Mesendoderm (in vitro differentiated cells): ENCODE results near the gene DMD.

Experiments
- DNase-seq: peaks from one replicate; pipeline ENCODE4 v3.0.0; 2013
- H2AK5ac ChIP-seq: 2 replicates; pipeline ENCODE4 v1.6.1; 2013; ENCODE audit warnings: low read length, inconsistent platforms
- H2BK120ac ChIP-seq: 2 replicates; pipeline ENCODE4 v1.6.1; 2013; ENCODE audit warnings: low read depth, mild to moderate bottlenecking, low read length, moderate library complexity, mixed read lengths
- H2BK15ac ChIP-seq: replicated peaks from 2 replicates; pipeline ENCODE4 v1.6.1; 2013; ENCODE audit warnings: low read depth, mild to moderate bottlenecking, moderate library complexity
- H2BK5ac ChIP-seq: 2 replicates; pipeline ENCODE4 v1.6.1; 2013; ENCODE audit warnings: low read length, inconsistent platforms
- H3K18ac ChIP-seq: 2 replicates; pipeline ENCODE4 v1.6.1; 2013; ENCODE audit warnings: mild to moderate bottlenecking, low read length, mixed read lengths
- H3K23ac ChIP-seq: one replicate; pipeline ENCODE4 v1.6.1; 2013; ENCODE audit warnings: low read length
- H3K27ac ChIP-seq: 2 replicates; pipeline ENCODE4 v1.5.1; 2013; ENCODE audit warnings: low read depth, mild to moderate bottlenecking, inconsistent platforms, low read length, moderate library complexity
- H3K27me3 ChIP-seq: 2 replicates; pipeline ENCODE4 v1.6.1; 2013; ENCODE audit warnings: low read length, control low read depth, mild to moderate bottlenecking, inconsistent platforms; ENCODE audit not compliant: insufficient read depth, poor library complexity
- H3K36me3 ChIP-seq: 2 replicates; pipeline ENCODE4 v1.6.1; 2013; ENCODE audit warnings: low read length, inconsistent platforms; ENCODE audit not compliant: control insufficient read depth, insufficient read depth
- H3K4ac ChIP-seq: one replicate; pipeline ENCODE4 v1.6.1; 2013; ENCODE audit warnings: low read depth, mild to moderate bottlenecking, low read length, moderate library complexity
- H3K4me1 ChIP-seq: 2 replicates; pipeline ENCODE4 v1.6.1; 2013; ENCODE audit warnings: low read depth, low read length, inconsistent platforms; ENCODE audit not compliant: control insufficient read depth
- H3K4me2 ChIP-seq: 2 replicates; pipeline ENCODE4 v1.6.1; 2013; ENCODE audit warnings: low read length
- H3K4me3 ChIP-seq: 2 replicates; pipeline ENCODE4 v1.5.1; 2013; ENCODE audit warnings: mild to moderate bottlenecking, low read length
- H3K56ac ChIP-seq: one replicate; pipeline ENCODE4 v1.6.1; 2013; ENCODE audit warnings: low read length
- H3K79me1 ChIP-seq: 2 replicates; pipeline ENCODE4 v1.6.1; 2013; ENCODE audit warnings: low read length, inconsistent platforms
- H3K79me2 ChIP-seq: 2 replicates; pipeline ENCODE4 v1.6.1; 2013; ENCODE audit warnings: mild to moderate bottlenecking, low read length; ENCODE audit not compliant: control insufficient read depth, insufficient read depth
- H3K9ac ChIP-seq: 2 replicates; pipeline ENCODE4 v1.6.1; 2013; ENCODE audit warnings: low read length, inconsistent platforms
- H4K5ac ChIP-seq: one replicate; pipeline ENCODE4 v1.6.1; 2013; ENCODE audit warnings: low read length
- H4K8ac ChIP-seq: one replicate; pipeline ENCODE4 v1.6.1; 2013; ENCODE audit warnings: low read depth, mild to moderate bottlenecking, control low read depth, low read length, moderate library complexity
- WGBS: extraction: QIAGEN DNeasy Blood & Tissue Kit; methylation state at CpG from one replicate; pipeline ENCODE4 v1.1.7; 2013; ENCODE audit warnings: low lambda C conversion rate, missing lambda C conversion rate; ENCODE audit not compliant: insufficient coverage; ENCODE audit errors: extremely low coverage; 5-methylcytosine and 5-hydroxymethylcytosine counted together

DMD gene

GRCh38 chrX:31679861-31680260, 1531.5 kb downstream of the DMD start:
- DNase-seq: no peak
- H3K4me2 ChIP-seq: no peak overlapping the region
- H3K36me3 ChIP-seq: no peaks in the 10 kb centered on the region
- no peak overlapping the region for H3K27ac ChIP-seq
- H3K9ac ChIP-seq: no peak overlapping the region
- no peak overlapping the region for H3K4ac ChIP-seq
- no peak overlapping the region for H2BK15ac ChIP-seq
- no peaks in the 10 kb centered on the region for H3K79me2 ChIP-seq
- no peak overlapping the region for H3K56ac ChIP-seq
- no peak overlapping the region for H3K23ac ChIP-seq
- H3K4me3 ChIP-seq: no peak overlapping the region
- H4K8ac ChIP-seq: no peak overlapping the region
- no peak overlapping the region for H2BK5ac ChIP-seq
- no peak overlapping the region for H2AK5ac ChIP-seq
- H2BK120ac ChIP-seq: no peak overlapping the region
- H3K4me1 ChIP-seq: no peaks in the 10 kb centered on the region
- no peak overlapping the region for H3K18ac ChIP-seq
- H3K79me1 ChIP-seq: no peaks in the 10 kb centered on the region
- no peak overlapping the region for H4K5ac ChIP-seq
- no peaks in the 10 kb centered on the region for H3K27me3 ChIP-seq

GRCh38 chrX:31670245-31670644, 1541.1 kb downstream of the DMD start:
- no peak overlapping the region for H2AK5ac ChIP-seq
- H4K5ac ChIP-seq: no peak overlapping the region
- no peaks in the 10 kb centered on the region for H3K4me1 ChIP-seq
- no peaks in the 10 kb centered on the region for H3K27me3 ChIP-seq
- H3K4ac ChIP-seq: no peak overlapping the region
- H2BK15ac ChIP-seq: no peak overlapping the region
- H2BK5ac ChIP-seq: no peak overlapping the region
- no peak overlapping the region for H3K4me2 ChIP-seq
- H3K79me2 ChIP-seq: no peaks in the 10 kb centered on the region
- no peak overlapping the region for H4K8ac ChIP-seq
- WGBS: no CpG with 5 or more reads among the region's 3 CpGs
- no peak overlapping the region for H3K56ac ChIP-seq
- no peak overlapping the region for H3K27ac ChIP-seq
- H3K23ac ChIP-seq: no peak overlapping the region
- H3K36me3 ChIP-seq: no peaks in the 10 kb centered on the region
- no peak overlapping the region for H3K4me3 ChIP-seq
- peak; percentile 47 for DNase-seq
- no peak overlapping the region for H3K18ac ChIP-seq
- no peak overlapping the region for H2BK120ac ChIP-seq
- H3K79me1 ChIP-seq: no peaks in the 10 kb centered on the region
- H3K9ac ChIP-seq: no peak overlapping the region

GRCh38 chrX:31665454-31665853, 1545.9 kb downstream of the DMD start:
- Histone ChIP-seq H3K9ac (no peak overlapping the region), H3K4ac (no peak overlapping the region), H3K4me2 (no peak overlapping the region), H3K4me1 (no peaks in the 10 kb centered on the region), H4K8ac (no peak overlapping the region), H3K18ac (no peak overlapping the region), H2AK5ac (no peak overlapping the region), H2BK15ac (no peak overlapping the region), H3K56ac (no peak overlapping the region), H3K27me3 (no peaks in the 10 kb centered on the region), H2BK120ac (no peak overlapping the region), H2BK5ac (no peak overlapping the region), H3K79me2 (no peaks in the 10 kb centered on the region), H3K23ac (no peak overlapping the region), H3K36me3 (no peaks in the 10 kb centered on the region), H4K5ac (no peak overlapping the region), H3K79me1 (no peaks in the 10 kb centered on the region), H3K27ac (no peak overlapping the region), H3K4me3 (no peak overlapping the region)
- no CpG with 5 or more reads among the region's 4 CpGs for WGBS
- DNase-seq: no peak

GRCh38 chrX:31663172-31663571, 1548.2 kb downstream of the DMD start:
- Histone ChIP-seq H3K23ac (no peak overlapping the region), H3K4me1 (no peaks in the 10 kb centered on the region), H3K56ac (no peak overlapping the region), H3K4ac (no peak overlapping the region), H2BK15ac (no peak overlapping the region), H3K79me2 (no peaks in the 10 kb centered on the region), H4K8ac (peak overlapping the region; percentile 13), H2BK120ac (no peak overlapping the region), H3K4me3 (no peak overlapping the region), H3K4me2 (no peak overlapping the region), H3K36me3 (no peaks in the 10 kb centered on the region), H3K27ac (no peak overlapping the region), H3K9ac (no peak overlapping the region), H3K79me1 (no peaks in the 10 kb centered on the region), H2BK5ac (no peak overlapping the region), H3K27me3 (no peaks in the 10 kb centered on the region), H2AK5ac (no peak overlapping the region), H4K5ac (no peak overlapping the region), H3K18ac (no peak overlapping the region)
- WGBS: no CpG with 5 or more reads among the region's 6 CpGs
- no peak for DNase-seq

GRCh38 chrX:31661280-31661810, 1550.0 kb downstream of the DMD start:
- Histone ChIP-seq H3K9ac (no peak overlapping the region), H3K27me3 (no peaks in the 10 kb centered on the region), H2BK5ac (no peak overlapping the region), H2BK15ac (no peak overlapping the region), H3K23ac (no peak overlapping the region), H3K4me3 (no peak overlapping the region), H3K27ac (no peak overlapping the region), H3K56ac (no peak overlapping the region), H2BK120ac (no peak overlapping the region), H3K79me1 (no peaks in the 10 kb centered on the region), H3K79me2 (no peaks in the 10 kb centered on the region), H4K8ac (no peak overlapping the region), H4K5ac (no peak overlapping the region), H3K18ac (no peak overlapping the region), H3K4me1 (no peaks in the 10 kb centered on the region), H3K4me2 (no peak overlapping the region), H2AK5ac (no peak overlapping the region), H3K4ac (no peak overlapping the region), H3K36me3 (no peaks in the 10 kb centered on the region)
- WGBS: no CpG with 5 or more reads among the region's 2 CpGs
- DNase-seq: no peak

- WGBS: no CpG with 5 or more reads among the region's 4 CpGs
- H4K8ac ChIP-seq: no peak overlapping the region
- no peak overlapping the region for H2BK15ac ChIP-seq
- no peak overlapping the region for H2BK5ac ChIP-seq
- DNase-seq: peak; percentile 11
- no peak overlapping the region for H4K5ac ChIP-seq
- H2BK120ac ChIP-seq: no peak overlapping the region
- H3K27ac ChIP-seq: no peak overlapping the region
- no peaks in the 10 kb centered on the region for H3K27me3 ChIP-seq
- H2AK5ac ChIP-seq: no peak overlapping the region
- no peak overlapping the region for H3K56ac ChIP-seq
- no peaks in the 10 kb centered on the region for H3K79me2 ChIP-seq
- H3K23ac ChIP-seq: no peak overlapping the region
- no peak overlapping the region for H3K18ac ChIP-seq
- no peaks in the 10 kb centered on the region for H3K36me3 ChIP-seq
- H3K4ac ChIP-seq: no peak overlapping the region
- no peak overlapping the region for H3K4me2 ChIP-seq
- no peak overlapping the region for H3K9ac ChIP-seq
- no peaks in the 10 kb centered on the region for H3K4me1 ChIP-seq
- H3K4me3 ChIP-seq: no peak overlapping the region
- no peaks in the 10 kb centered on the region for H3K79me1 ChIP-seq
Measured at GRCh38 chrX:31658360-31658759, 1553.0 kb downstream of the DMD start.
